Left renal pelvis (tissue), 4 donors: ENCODE measurements around the gene LCE2B. TPM values are rescaled to one million over a fixed set of nuclear protein-coding genes. Genes with fewer than 3 reads are reported as not detected.
A peak's percentile ranks its signal among the peaks of the same experiment; 100 is the strongest.
"Not testable (repeated sequence)": the region's sequence is repeated elsewhere in the genome, so short reads cannot be mapped to it uniquely, and the experiment has no call there.

Experiments used
- DNase-seq, 4 donors: peaks; one replicate each; pipeline ENCODE4 v3.0.0-alpha.2; 2013; ENCODE audit warnings: low read depth in 4 of 4, low spot score in 3 of 4
- polyA plus RNA-seq, 4 donors: library from polyadenylated mRNA; unstranded; fragments of 120-200 nt; gene quantifications; one replicate each; pipeline ENCODE4 v1.2.1, GENCODE V29; 2013; ENCODE audit not compliant: insufficient read length in 4 of 4

Gene LCE2B
- not detected for polyA plus RNA-seq

GRCh38 chr1:152685823-152686222, at the start of gene LCE2B:
TSS of gene LCE2B (plus strand) at chr1:152686123. CDS start at chr1:152686844, 721 bp downstream.
- DNase-seq: not testable (repeated sequence)

- DNase-seq: no peak
Observed at GRCh38 chr1:152640351-152640750, 45.6 kb upstream of the LCE2B start.

GRCh38 chr1:152643945-152644344, 42.0 kb upstream of the LCE2B start:
- no peak for DNase-seq

GRCh38 chr1:152645146-152645545, 40.8 kb upstream of the LCE2B start:
- DNase-seq: no peak

- no peak for DNase-seq
Observed at GRCh38 chr1:152646656-152647055, 39.3 kb upstream of the LCE2B start.

GRCh38 chr1:152654110-152654509, 31.8 kb upstream of the LCE2B start:
- DNase-seq: peak; percentile 8 to 55 (median 30)

- no peak for DNase-seq
Observed at GRCh38 chr1:152656459-152656858, 29.5 kb upstream of the LCE2B start.

GRCh38 chr1:152657677-152658076, 28.2 kb upstream of the LCE2B start:
- DNase-seq: no peak

- no peak for DNase-seq
Observed at GRCh38 chr1:152658649-152659048, 27.3 kb upstream of the LCE2B start.

GRCh38 chr1:152663098-152663497, 22.8 kb upstream of the LCE2B start, which contains the start of gene LCE2D:
TSS of gene LCE2D (plus strand) at chr1:152663380. CDS start at chr1:152664106, 726 bp downstream.
- no peak for DNase-seq

- not testable (repeated sequence) for DNase-seq
Observed at GRCh38 chr1:152666171-152666570, 19.8 kb upstream of the LCE2B start.

GRCh38 chr1:152667648-152668047, 18.3 kb upstream of the LCE2B start:
- DNase-seq: no peak

- DNase-seq: no peak
Observed at GRCh38 chr1:152673016-152673415, 12.9 kb upstream of the LCE2B start.

- DNase-seq: not testable (repeated sequence)
Observed at GRCh38 chr1:152674983-152675382, 10.9 kb upstream of the LCE2B start, which contains the start of gene LCE2C. TSS of gene LCE2C (plus strand) at chr1:152675279. CDS start at chr1:152676016, 737 bp downstream.

GRCh38 chr1:152679459-152679858, 6.5 kb upstream of the LCE2B start:
- no peak for DNase-seq

GRCh38 chr1:152681616-152682015, 4.3 kb upstream of the LCE2B start:
- DNase-seq: no peak

- DNase-seq: no peak
Observed at GRCh38 chr1:152683846-152684245, 2.1 kb upstream of the LCE2B start.

GRCh38 chr1:152697701-152698600, 12.0 kb downstream of the LCE2B start, which contains the start of gene LCE2A:
TSS of gene LCE2A (plus strand) at chr1:152698345. CDS start at chr1:152698902, 557 bp downstream.
- DNase-seq: no peak

- no peak for DNase-seq
Observed at GRCh38 chr1:152699746-152700145, 13.8 kb downstream of the LCE2B start.

GRCh38 chr1:152707860-152708259, 21.9 kb downstream of the LCE2B start, which contains the start of gene LCE4A:
TSS of gene LCE4A (plus strand) at chr1:152708160. CDS start at chr1:152709076, 916 bp downstream.
- DNase-seq: no peak

- DNase-seq: no peak
Observed at GRCh38 chr1:152718238-152718637, 32.3 kb downstream of the LCE2B start.

- no peak for DNase-seq
Observed at GRCh38 chr1:152725261-152725660, 39.3 kb downstream of the LCE2B start.
